IMR-90 (cell line): ENCODE measurements around the gene FAHD1. TPM values are rescaled to one million over a fixed set of nuclear protein-coding genes. Genes with fewer than 3 reads are reported as not detected.

ENCODE experiments used
- ATAC-seq: fragments of 200-7000 bp; cut with Tn5 transposase; 2 replicates; pipeline ENCODE4 v1.9.1; 2020; ENCODE audit warnings: low read depth, mild to moderate bottlenecking, moderate library complexity
- BruUV-seq: library from RNA; stranded (reverse); fragments of 400-500 nt; replicated peaks from 2 replicates; lab custom pipeline; 2021; lab: Mats Ljungman, UMichigan
- CTCF ChIA-PET: fragments of 300-600 bp; formaldehyde crosslinking; extraction: SDS; loops from one replicate; lab custom pipeline; 2021; ENCODE audit warnings: antibody characterized with exemption; lab: Yijun Ruan, JAX
- POLR2A ChIA-PET: fragments of 300-600 bp; sonication (Branson Sonifier 250); formaldehyde crosslinking; loops from one replicate; lab custom pipeline; 2022; ENCODE audit warnings: antibody characterized with exemption; ENCODE audit not compliant: unreplicated experiment; lab: Charles Lee
- DNase-seq: peaks from one replicate; pipeline ENCODE4 v3.0.0; 2013
- H2AFZ ChIP-seq: replicated peaks from 2 replicates; pipeline ENCODE3; 2013; ENCODE audit warnings: low read length, mild to moderate bottlenecking; ENCODE audit not compliant: poor library complexity
- H2AK5ac ChIP-seq: 2 replicates; pipeline ENCODE4 v1.6.1; 2013; ENCODE audit warnings: low read depth, low read length, inconsistent platforms
- H2AK9ac ChIP-seq: replicated peaks from 2 replicates; pipeline ENCODE3; 2013; ENCODE audit warnings: mild to moderate bottlenecking, low read depth, low read length, moderate library complexity; ENCODE audit not compliant: poor library complexity
- H2BK120ac ChIP-seq: 2 replicates; pipeline ENCODE4 v1.6.1; 2013; ENCODE audit warnings: low read depth, low read length, inconsistent platforms
- H2BK15ac ChIP-seq: 3 replicates; pipeline ENCODE4 v1.6.1; 2013; ENCODE audit warnings: low read depth, low read length, inconsistent platforms
- H2BK20ac ChIP-seq: 2 replicates; pipeline ENCODE4 v1.6.1; 2013; ENCODE audit warnings: low read depth, mild to moderate bottlenecking, inconsistent platforms, low read length, moderate library complexity
- H2BK5ac ChIP-seq: 2 replicates; pipeline ENCODE4 v1.6.1; 2013; ENCODE audit warnings: mild to moderate bottlenecking, low read depth, low read length, inconsistent platforms; ENCODE audit not compliant: poor library complexity, severe bottlenecking
- H3K14ac ChIP-seq: replicated peaks from 2 replicates; pipeline ENCODE4 v1.6.1; 2013; ENCODE audit warnings: low read depth, low read length, inconsistent platforms
- H3K18ac ChIP-seq: 2 replicates; pipeline ENCODE4 v1.6.1; 2013; ENCODE audit warnings: low read depth, low read length, control low read depth
- H3K23ac ChIP-seq: 2 replicates; pipeline ENCODE4 v1.6.1; 2013; ENCODE audit warnings: low read depth, low read length, inconsistent platforms
- H3K27ac ChIP-seq: 2 replicates; pipeline ENCODE4 v1.5.1; 2013; ENCODE audit warnings: mild to moderate bottlenecking, control low read depth, low read length; ENCODE audit not compliant: insufficient read depth
- H3K27me3 ChIP-seq: 2 replicates; pipeline ENCODE4 v1.6.1; 2013; ENCODE audit warnings: low read length; ENCODE audit not compliant: control insufficient read depth, insufficient read depth
- H3K36me3 ChIP-seq: 2 replicates; pipeline ENCODE4 v1.6.1; 2013; ENCODE audit warnings: low read length, mixed read lengths; ENCODE audit not compliant: control insufficient read depth, insufficient read depth
- H3K4ac ChIP-seq: 2 replicates; pipeline ENCODE4 v1.6.1; 2013; ENCODE audit warnings: low read depth, low read length, inconsistent platforms
- H3K4me1 ChIP-seq: 2 replicates; pipeline ENCODE4 v1.6.1; 2013; ENCODE audit warnings: low read length, mixed read lengths; ENCODE audit not compliant: control insufficient read depth, insufficient read depth
- H3K4me2 ChIP-seq: 2 replicates; pipeline ENCODE4 v1.6.1; 2013; ENCODE audit warnings: low read depth, mild to moderate bottlenecking, control low read depth, low read length, moderate library complexity
- H3K4me3 ChIP-seq: 2 replicates; pipeline ENCODE4 v1.5.1; 2013; ENCODE audit warnings: low read depth, mild to moderate bottlenecking, control low read depth, low read length, moderate library complexity; ENCODE audit not compliant: insufficient read depth
- H3K56ac ChIP-seq: 2 replicates; pipeline ENCODE4 v1.6.1; 2013; ENCODE audit warnings: low read length, inconsistent platforms; ENCODE audit not compliant: insufficient read depth; ENCODE audit errors: extremely low read depth
- H3K79me1 ChIP-seq, 2 experiments: 2 replicates each; pipeline ENCODE4 v1.6.1; 2013; ENCODE audit warnings: low read length in 2 of 2, inconsistent platforms in 1 of 2, low read depth in 1 of 2
- H3K9ac ChIP-seq: 2 replicates; pipeline ENCODE4 v1.6.1; 2013; ENCODE audit warnings: low read depth, low read length, control low read depth
- H3K9me1 ChIP-seq: 2 replicates; pipeline ENCODE4 v1.6.1; 2013; ENCODE audit warnings: low read length, inconsistent platforms; ENCODE audit not compliant: insufficient read depth
- H3K9me3 ChIP-seq: 2 replicates; pipeline ENCODE4 v1.6.1; 2013; ENCODE audit warnings: low read length; ENCODE audit not compliant: control insufficient read depth, insufficient read depth
- H4K20me1 ChIP-seq: 2 replicates; pipeline ENCODE4 v1.6.1; 2013; ENCODE audit warnings: low read length, inconsistent platforms; ENCODE audit not compliant: insufficient read depth
- H4K5ac ChIP-seq: 2 replicates; pipeline ENCODE4 v1.6.1; 2013; ENCODE audit warnings: mild to moderate bottlenecking, low read depth, low read length, control low read depth
- H4K8ac ChIP-seq, 2 experiments: 2 replicates each; pipeline ENCODE4 v1.6.1; 2013; ENCODE audit warnings: low read depth in 2 of 2, low read length in 2 of 2, control low read depth in 1 of 2, inconsistent platforms in 1 of 2
- H4K91ac ChIP-seq: 2 replicates; pipeline ENCODE4 v1.6.1; 2013; ENCODE audit warnings: low read depth, low read length, inconsistent platforms; ENCODE audit not compliant: insufficient read depth
- BHLHE40 ChIP-seq: fragments of 150-350 bp; IDR thresholded peaks from 2 replicates; pipeline ENCODE4 v1.6.1; 2016; ENCODE audit warnings: mild to moderate bottlenecking, low read depth, low read length
- CEBPB ChIP-seq: IDR thresholded peaks from 2 replicates; pipeline ENCODE4 v1.6.1; 2012; ENCODE audit warnings: low read depth, low read length, improper control_type of control experiment
- CHD1 ChIP-seq: IDR thresholded peaks from 2 replicates; pipeline ENCODE4 v1.6.1; 2012; ENCODE audit warnings: low read depth, low read length, improper control_type of control experiment
- CTCF ChIP-seq: conservative IDR thresholded peaks from 2 replicates; pipeline ENCODE4 v1.5.1; 2012; ENCODE audit warnings: mild to moderate bottlenecking, low read depth, low read length, improper control_type of control experiment
- ELK1 ChIP-seq: fragments of 150-350 bp; IDR thresholded peaks from 2 replicates; pipeline ENCODE4 v1.6.1; 2016; ENCODE audit warnings: low read depth, mild to moderate bottlenecking, low read length, moderate library complexity, borderline replicate concordance
- FOS ChIP-seq: fragments of 150-350 bp; IDR thresholded peaks from 2 replicates; pipeline ENCODE4 v1.6.1; 2016; ENCODE audit warnings: low read depth, low read length
- MAFK ChIP-seq: IDR thresholded peaks from 2 replicates; pipeline ENCODE4 v1.6.1; 2012; ENCODE audit warnings: low read depth, low read length, improper control_type of control experiment
- MAZ ChIP-seq: IDR thresholded peaks from 2 replicates; pipeline ENCODE4 v1.6.1; 2012; ENCODE audit warnings: low read depth, mild to moderate bottlenecking, low read length, improper control_type of control experiment, moderate library complexity, borderline replicate concordance
- MXI1 ChIP-seq: IDR thresholded peaks from 2 replicates; pipeline ENCODE4 v1.6.1; 2012; ENCODE audit warnings: low read depth, mild to moderate bottlenecking, low read length, moderate library complexity, borderline replicate concordance
- NFE2L2 ChIP-seq: fragments of 150-350 bp; IDR thresholded peaks from 2 replicates; pipeline ENCODE4 v1.6.1; 2016; ENCODE audit warnings: low read depth, mild to moderate bottlenecking, low read length
- POLR2A ChIP-seq: IDR thresholded peaks from 2 replicates; pipeline ENCODE4 v1.6.1; 2012; ENCODE audit warnings: mild to moderate bottlenecking, low read depth, low read length
- RAD21 ChIP-seq: IDR thresholded peaks from 2 replicates; pipeline ENCODE4 v1.6.1; 2012; ENCODE audit warnings: low read length, improper control_type of control experiment
- RCOR1 ChIP-seq: IDR thresholded peaks from 2 replicates; pipeline ENCODE4 v1.6.1; 2012; ENCODE audit warnings: mild to moderate bottlenecking, low read length, improper control_type of control experiment; ENCODE audit not compliant: insufficient replicate concordance
- RFX5 ChIP-seq: IDR thresholded peaks from 2 replicates; pipeline ENCODE4 v1.8.0; 2012; ENCODE audit warnings: low read depth, mild to moderate bottlenecking, low read length, moderate library complexity
- SMC3 ChIP-seq: fragments of 150-350 bp; IDR thresholded peaks from 2 replicates; pipeline ENCODE4 v1.6.1; 2016; ENCODE audit warnings: low read depth, mild to moderate bottlenecking, antibody characterized with exemption, low read length, moderate library complexity
- USF2 ChIP-seq: fragments of 150-350 bp; IDR thresholded peaks from 2 replicates; pipeline ENCODE4 v1.6.1; 2017; ENCODE audit warnings: mild to moderate bottlenecking, antibody characterized with exemption, low read length, low read depth
- WGBS, 2 experiments: methylation state at CpG; one replicate each; pipeline versions ENCODE4 v1.1.5 to v1.1.7; 2013; ENCODE audit warnings: missing lambda C conversion rate in 2 of 2; ENCODE audit not compliant: insufficient read length in 1 of 2; ENCODE audit errors: extremely low coverage in 2 of 2; 5-methylcytosine and 5-hydroxymethylcytosine counted together
- dilution Hi-C: fragments of 300-500 bp; cut with HindIII; formaldehyde crosslinking; loops from one replicate; pipeline ENCODE4 v1.14.3; 2018; ENCODE audit warnings: low sequenced_read_pairs; ENCODE audit not compliant: unreplicated experiment
- in situ Hi-C: fragments of 300-500 bp; cut with MboI; formaldehyde crosslinking; loops from 3 replicates; pipeline ENCODE4 v1.14.3; 2019; ENCODE audit warnings: low sequenced_read_pairs, inconsistent platforms, mixed read lengths
- intact Hi-C: fragments of 100-400 bp; cut with micrococcal nuclease; formaldehyde crosslinking; loops from 2 replicates; pipeline ENCODE4 v1.10.0; 2022
- polyA plus RNA-seq, 3 experiments: library from polyadenylated mRNA; depleted of rRNA; stranded (reverse); fragments of >200 nt; gene quantifications; 2 replicates each; pipeline ENCODE4 v1.2.3, GENCODE V29; 2012; ENCODE audit warnings: low replicate concordance in 1 of 3
- total RNA-seq: library from RNA; depleted of rRNA; stranded (reverse); fragments of >200 nt; gene quantifications from 2 replicates; pipeline ENCODE4 v1.2.3, GENCODE V29; 2012

FAHD1 gene
- total and polyA plus RNA-seq, 2 of the 4 experiments (the other 2 are of a cell fraction): 65.3 to 85.9 TPM

GRCh38 chr16:1859650-1860049 is 32.6 kb downstream of the FAHD1 start:
- Histone ChIP-seq H3K9me3 (no peaks in the 10 kb centered on the region), H2AK9ac (no peak overlapping the region), H3K9ac (no peak overlapping the region), H4K91ac (no peak overlapping the region), H3K4me2 (no peak overlapping the region), H2BK15ac (no peak overlapping the region), H3K27me3 (peaks cover 54% of the 10 kb centered on the region), H2AFZ (no peak overlapping the region), H4K5ac (no peak overlapping the region), H2BK20ac (no peak overlapping the region), H3K4me3 (no peak overlapping the region), H3K56ac (no peak overlapping the region), H3K4me1 (peaks cover 2% of the 10 kb centered on the region; the same call in 1 of the 2 replicates), H3K14ac (no peak overlapping the region), H3K36me3 (no peaks in the 10 kb centered on the region), H2BK5ac (no peak overlapping the region), H3K79me1 (no peaks in the 10 kb centered on the region), H3K23ac (no peak overlapping the region), H3K9me1 (no peaks in the 10 kb centered on the region), H3K27ac (no peak overlapping the region), H3K18ac (no peak overlapping the region), H4K20me1 (no peaks in the 10 kb centered on the region), H2AK5ac (no peak overlapping the region), H4K8ac (no peak overlapping the region), H3K4ac (no peak overlapping the region), H2BK120ac (no peak overlapping the region)
- ChIA-PET POLR2A (no interaction called here), CTCF (no interaction called here)
- no TSS peak for BruUV-seq
- no peak for TF ChIP-seq ELK1
- no peak for TF ChIP-seq CTCF
- no peak for TF ChIP-seq USF2
- no peak for TF ChIP-seq SMC3
- no peak for TF ChIP-seq NFE2L2
- TF ChIP-seq FOS: no peak
- no peak for TF ChIP-seq MAFK
- TF ChIP-seq CHD1: no peak
- no peak for TF ChIP-seq POLR2A
- TF ChIP-seq CEBPB: no peak
- TF ChIP-seq MAZ: no peak
- TF ChIP-seq RCOR1: no peak
- TF ChIP-seq BHLHE40: no peak
- no peak for TF ChIP-seq RFX5
- no peak for TF ChIP-seq MXI1
- TF ChIP-seq RAD21: no peak
- DNase-seq (no peak), ATAC-seq (no peak)
- dilution Hi-C loops: no loop called here
- no CpG with 5 or more reads among the region's 8 CpGs for WGBS, 2 experiments
- intact Hi-C loops: no loop called here
- in situ Hi-C loops: loop anchor here (5.0 kb wide), 1 partner anchor 73 kb away; no protein-coding TSS in a partner anchor
